Lung (tissue), 13 donors: ENCODE measurements around the gene RARA. TPM values are rescaled to one million over a fixed set of nuclear protein-coding genes. Genes with fewer than 3 reads are reported as not detected.

Experiments used
- ATAC-seq: fragments of 200-7000 bp; cut with Tn5 transposase; one replicate; pipeline ENCODE4 v1.9.1; 2020; ENCODE audit warnings: moderate number of reproducible peaks; ENCODE audit not compliant: insufficient read depth, low FRiP score
- DNase-seq, 3 donors: peaks; one replicate each; pipeline ENCODE4 v3.0.0-alpha.2; 2013 to 2017
- H3K27ac ChIP-seq, 2 donors: one replicate each; pipeline ENCODE4 v1.5.1; 2013; ENCODE audit warnings: mild to moderate bottlenecking in 2 of 2, moderate library complexity in 2 of 2, control low read depth in 1 of 2, inconsistent platforms in 1 of 2, low read depth in 1 of 2, low read length in 1 of 2
- H3K27me3 ChIP-seq, 3 donors: one replicate each; pipeline ENCODE4 v1.5.1; 2013; ENCODE audit warnings: low read length in 2 of 3; ENCODE audit not compliant: control insufficient read depth in 3 of 3, insufficient read depth in 3 of 3
- H3K36me3 ChIP-seq, 4 donors: one replicate each; pipeline ENCODE4 v1.5.1; 2013; ENCODE audit warnings: low read length in 4 of 4, mild to moderate bottlenecking in 1 of 4, moderate library complexity in 1 of 4; ENCODE audit not compliant: control insufficient read depth in 4 of 4, insufficient read depth in 4 of 4
- H3K4me1 ChIP-seq, 5 donors: one replicate each; pipeline ENCODE4 v1.5.1; 2013; ENCODE audit warnings: low read length in 5 of 5, mild to moderate bottlenecking in 2 of 5, moderate library complexity in 1 of 5; ENCODE audit not compliant: control insufficient read depth in 5 of 5, insufficient read depth in 5 of 5
- H3K4me3 ChIP-seq: one replicate; pipeline ENCODE4 v1.5.1; 2013; ENCODE audit warnings: mild to moderate bottlenecking, control low read depth, moderate library complexity
- H3K9ac ChIP-seq, 2 donors: one replicate each; pipeline ENCODE4 v1.5.1; 2013; ENCODE audit warnings: low read length in 2 of 2, control low read depth in 1 of 2; ENCODE audit not compliant: insufficient read depth in 1 of 2
- H3K9me3 ChIP-seq, 4 donors: one replicate each; pipeline ENCODE4 v1.5.1; 2013; ENCODE audit warnings: low read length in 3 of 4, mild to moderate bottlenecking in 1 of 4, moderate library complexity in 1 of 4; ENCODE audit not compliant: control insufficient read depth in 4 of 4, insufficient read depth in 3 of 4
- CTCF ChIP-seq: IDR thresholded peaks from 2 replicates; pipeline ENCODE4 v1.5.1; 2012; ENCODE audit warnings: mild to moderate bottlenecking; ENCODE audit errors: control extremely low read depth, extremely low read depth
- WGBS, 2 donors: extraction: QIAGEN DNeasy Blood & Tissue Kit; methylation state at CpG; one replicate each; pipeline ENCODE4 v1.1.7; 2013; 5-methylcytosine and 5-hydroxymethylcytosine counted together
- polyA plus RNA-seq, 2 donors: library from polyadenylated mRNA; stranded (reverse); fragments of 200-250 nt; gene quantifications; one replicate each; pipeline ENCODE4 v1.2.1, GENCODE V29; 2013
- small RNA-seq: library from RNA; depleted of rRNA; stranded (forward); fragments of <200 nt; gene quantifications from one replicate; pipeline ENCODE3, GENCODE V24; 2014; ENCODE audit warnings: low replicate concordance
- total RNA-seq, 2 donors: library from RNA; depleted of rRNA in 1 of 2; stranded (reverse); fragments of >200 nt in 1 of 2; gene quantifications; one replicate each; pipeline ENCODE4 v1.2.1, GENCODE V29; 2014 to 2021
- donor health status: control.
- donor health status: control.
- donor health status: Bipolar disorder and iron deficiency.
- donor health status: healthy.
- donor health status: DM: yes; HTN: yes; CAD: no.

The RARA gene
- total and polyA plus RNA-seq, 4 donors, result 36.4 to 75.3 (median 50.8) TPM

- DNase-seq (peak in 2 of 3 donors; percentile 72 to 80), ATAC-seq (no peak)
- no peaks in the 10 kb centered on the region for H3K9me3 ChIP-seq
- no peaks in the 10 kb centered on the region for H3K27me3 ChIP-seq
- H3K27ac ChIP-seq, result no peak overlapping the region
- H3K36me3 ChIP-seq, result peaks cover 0 to 27% (median 8%) of the 10 kb centered on the region in 4 donors
- H3K9ac ChIP-seq, result no peak overlapping the region
- WGBS, 2 donors, result 58 to 65% methylated on average over 4 of the region's 4 CpGs
- no peak overlapping the region for H3K4me3 ChIP-seq
- H3K4me1 ChIP-seq, result peaks cover 0 to 1% (median 0%) of the 10 kb centered on the region in 5 donors
- TF ChIP-seq CTCF, result peak; percentile 40
Measured at GRCh38 chr17:40399185-40399584, 90.2 kb downstream of the RARA start.

GRCh38 chr17:40402668-40403067 is 93.7 kb downstream of the RARA start:
- WGBS, 2 donors, result 90 to 94% methylated on average over 1 of the region's 1 CpG
- no peak overlapping the region for H3K4me3 ChIP-seq

GRCh38 chr17:40404003-40404402 is 95.0 kb downstream of the RARA start:
- ATAC-seq (no peak), DNase-seq (no peak)
- Histone ChIP-seq H3K9ac (no peak overlapping the region), H3K27ac (no peak overlapping the region), H3K4me3 (no peak overlapping the region), H3K9me3 (no peaks in the 10 kb centered on the region), H3K27me3 (no peaks in the 10 kb centered on the region), H3K36me3 (peaks cover 0 to 28% (median 6%) of the 10 kb centered on the region in 4 donors), H3K4me1 (peaks cover 0 to 1% (median 0%) of the 10 kb centered on the region in 5 donors)
- WGBS, 2 donors, result 79 to 86% methylated on average over 3 of the region's 3 CpGs
- TF ChIP-seq CTCF, result no peak

More at GRCh38 chr17:40402668-40403067, 93.7 kb downstream of the RARA start:
- Histone ChIP-seq H3K27me3 (no peaks in the 10 kb centered on the region), H3K9ac (no peak overlapping the region), H3K36me3 (peaks cover 0 to 28% (median 8%) of the 10 kb centered on the region in 4 donors), H3K9me3 (no peaks in the 10 kb centered on the region), H3K27ac (no peak overlapping the region), H3K4me1 (peaks cover 0 to 1% (median 0%) of the 10 kb centered on the region in 5 donors)
- ATAC-seq (no peak), DNase-seq (no peak)
- TF ChIP-seq CTCF, result no peak

Small RNAs within 50 kb of the gene (small RNA-seq; reads per million reads assigned to genes)
- gene RF00019 (not detected), gene RNA5SP441 (not detected)

Other genes with a start within 250 kb of the RARA start
- 10 to 100 TPM; 41.3 to 55.9 TPM for gene THRA, start 246.2 kb upstream of the RARA start, total RNA-seq
- gene THRA, start 246.2 kb upstream of the RARA start, polyA plus RNA-seq, result 10 to 100 TPM; 28.5 to 33.6 TPM
- gene NR1D1, start 208.6 kb upstream of the RARA start, total RNA-seq, result 10 to 100 TPM in 1 of 2 donors, 1 to 10 TPM in 1; 3.2 to 19.4 TPM
- 10 to 100 TPM in 1 of 2 donors, 1 to 10 TPM in 1; 8.7 to 19.6 TPM for gene NR1D1, start 208.6 kb upstream of the RARA start, polyA plus RNA-seq
- 100 to 1,000 TPM in 1 of 2 donors, 10 to 100 TPM in 1; 84.8 to 111 TPM for gene MSL1, start 187.2 kb upstream of the RARA start, total RNA-seq
- gene MSL1, start 187.2 kb upstream of the RARA start, polyA plus RNA-seq, result 10 to 100 TPM; 73.2 to 84.6 TPM
- gene CASC3, start 168.6 kb upstream of the RARA start, total RNA-seq, result 10 to 100 TPM; 74.8 to 85.5 TPM
- gene CASC3, start 168.6 kb upstream of the RARA start, polyA plus RNA-seq, result 10 to 100 TPM; 37.2 to 47.8 TPM
- gene RAPGEFL1, start 131.7 kb upstream of the RARA start, total RNA-seq, result 1 to 10 TPM; 4.6 to 9.1 TPM
- 1 to 10 TPM; 8.4 to 9.4 TPM for gene RAPGEFL1, start 131.7 kb upstream of the RARA start, polyA plus RNA-seq
- gene WIPF2, start 89.9 kb upstream of the RARA start, total RNA-seq, result 10 to 100 TPM; 15.7 to 34.5 TPM
- 10 to 100 TPM; 10.6 to 14.2 TPM for gene WIPF2, start 89.9 kb upstream of the RARA start, polyA plus RNA-seq
- gene CDC6, start 21.3 kb upstream of the RARA start, total RNA-seq, result 1 to 10 TPM; 5.5 to 5.7 TPM
- 1 to 10 TPM; 3.3 to 6.0 TPM for gene CDC6, start 21.3 kb upstream of the RARA start, polyA plus RNA-seq
- gene GJD3, start 55.6 kb downstream of the RARA start, total RNA-seq, result 1 to 10 TPM in 1 of 2 donors, not detected in 1; 3.6 TPM
- 1 to 10 TPM in 1 of 2 donors, under 1 TPM in 1; 0.53 to 1.4 TPM for gene GJD3, start 55.6 kb downstream of the RARA start, polyA plus RNA-seq
- 10 to 100 TPM in 1 of 2 donors, 1 to 10 TPM in 1; 5.9 to 21.6 TPM for gene TOP2A, start 108.7 kb downstream of the RARA start, total RNA-seq
- gene TOP2A, start 108.7 kb downstream of the RARA start, polyA plus RNA-seq, result 10 to 100 TPM in 1 of 2 donors, 1 to 10 TPM in 1; 2.6 to 13.4 TPM
- gene IGFBP4, start 134.3 kb downstream of the RARA start, total RNA-seq, result 100 to 1,000 TPM; 205 to 565 TPM
- 100 to 1,000 TPM; 197 to 225 TPM for gene IGFBP4, start 134.3 kb downstream of the RARA start, polyA plus RNA-seq
- gene TNS4, start 192.4 kb downstream of the RARA start, total RNA-seq, result 1 to 10 TPM in 1 of 2 donors, under 1 TPM in 1; 0.17 to 6.8 TPM
- 1 to 10 TPM; 2.0 to 2.3 TPM for gene TNS4, start 192.4 kb downstream of the RARA start, polyA plus RNA-seq